ENCODE results near the gene NXPH1.

Gene NXPH1

DNA sequence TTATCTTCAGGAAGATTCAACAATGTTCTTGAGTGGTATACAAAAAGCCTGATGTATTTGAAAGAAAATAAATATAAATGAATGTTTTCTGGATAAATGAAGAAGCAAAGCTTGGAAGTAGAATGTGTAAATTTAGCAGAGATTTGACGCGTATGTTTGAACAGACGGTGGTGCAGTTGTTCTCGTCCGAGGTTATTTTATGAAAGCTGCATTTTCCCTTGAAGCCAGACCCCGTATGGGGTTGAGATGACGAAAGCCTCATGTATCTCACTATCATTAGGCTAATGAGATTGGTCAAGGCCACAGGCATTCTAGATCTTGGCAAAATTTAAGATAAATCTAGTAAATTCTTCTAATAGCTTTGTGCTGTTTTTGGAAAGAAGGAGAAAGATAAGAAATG lies 195.2 kb downstream of the NXPH1 start:
- no peak overlapping the region for H3K9ac ChIP-seq (ENCODE audit: low read length)
- H3K4me1 ChIP-seq (ENCODE audit: control insufficient read depth, insufficient read depth, low read length): no peaks in the 10 kb centered on the region
- no peak overlapping the region for H3K4me3 ChIP-seq (ENCODE audit: low read length)
- H3K36me3 ChIP-seq (ENCODE audit: control insufficient read depth, insufficient read depth, low read length): no peaks in the 10 kb centered on the region
- H3K27me3 ChIP-seq (ENCODE audit: control insufficient read depth, insufficient read depth, low read length): no peaks in the 10 kb centered on the region
- H3K27ac ChIP-seq (ENCODE audit: low read depth, low read length): no peak overlapping the region

DNA sequence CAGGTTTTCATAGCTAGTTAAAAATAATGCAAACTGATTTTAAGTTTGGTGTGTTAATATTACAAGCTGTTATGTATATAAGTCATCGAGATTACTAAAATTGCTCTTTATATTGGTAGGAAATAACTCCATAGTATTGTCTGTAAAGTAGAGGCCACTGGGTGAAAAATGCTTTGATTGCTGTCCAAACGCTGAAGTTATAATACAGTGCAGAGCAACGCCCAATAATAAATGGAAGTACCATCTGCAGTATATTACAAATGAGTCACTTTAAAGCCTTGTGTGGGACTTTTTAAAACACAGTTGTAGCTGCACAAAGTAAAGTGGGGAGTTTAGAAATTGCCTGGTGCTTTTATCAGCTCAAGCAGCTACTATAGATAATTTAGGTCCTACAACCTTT lies 196.1 kb downstream of the NXPH1 start:
- Histone ChIP-seq H3K27me3 (ENCODE audit: control insufficient read depth, insufficient read depth, low read length) (no peaks in the 10 kb centered on the region), H3K9ac (ENCODE audit: low read length) (no peak overlapping the region), H3K4me3 (ENCODE audit: low read length) (no peak overlapping the region), H3K27ac (ENCODE audit: low read depth, low read length) (no peak overlapping the region), H3K4me1 (ENCODE audit: control insufficient read depth, insufficient read depth, low read length) (no peaks in the 10 kb centered on the region), H3K36me3 (ENCODE audit: control insufficient read depth, insufficient read depth, low read length) (no peaks in the 10 kb centered on the region)

DNA sequence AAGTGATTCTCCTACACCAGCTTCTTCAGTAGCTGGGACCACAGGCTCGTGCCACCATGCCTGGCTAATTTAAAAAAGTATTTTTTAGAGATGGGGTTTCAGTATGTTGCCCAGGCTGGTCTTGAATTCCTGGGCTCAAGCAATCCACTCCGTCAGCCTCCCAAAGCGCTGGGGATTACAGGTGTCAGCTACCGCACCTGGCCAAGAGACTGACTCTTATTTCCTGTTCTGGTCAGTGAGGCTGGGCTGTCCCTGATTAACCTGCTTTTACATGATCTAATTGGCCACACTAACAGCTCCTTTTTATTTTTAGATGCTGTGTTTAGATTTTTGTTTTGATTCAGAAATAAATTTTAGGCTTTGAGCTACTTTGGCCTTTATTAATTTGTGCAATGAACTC lies 203.9 kb downstream of the NXPH1 start:
- Histone ChIP-seq H3K36me3 (ENCODE audit: control insufficient read depth, insufficient read depth, low read length) (no peaks in the 10 kb centered on the region), H3K27ac (ENCODE audit: low read depth, low read length) (no peak overlapping the region), H3K9ac (ENCODE audit: low read length) (no peak overlapping the region), H3K4me3 (ENCODE audit: low read length) (no peak overlapping the region), H3K27me3 (ENCODE audit: control insufficient read depth, insufficient read depth, low read length) (no peaks in the 10 kb centered on the region), H3K4me1 (ENCODE audit: control insufficient read depth, insufficient read depth, low read length) (no peaks in the 10 kb centered on the region)

DNA sequence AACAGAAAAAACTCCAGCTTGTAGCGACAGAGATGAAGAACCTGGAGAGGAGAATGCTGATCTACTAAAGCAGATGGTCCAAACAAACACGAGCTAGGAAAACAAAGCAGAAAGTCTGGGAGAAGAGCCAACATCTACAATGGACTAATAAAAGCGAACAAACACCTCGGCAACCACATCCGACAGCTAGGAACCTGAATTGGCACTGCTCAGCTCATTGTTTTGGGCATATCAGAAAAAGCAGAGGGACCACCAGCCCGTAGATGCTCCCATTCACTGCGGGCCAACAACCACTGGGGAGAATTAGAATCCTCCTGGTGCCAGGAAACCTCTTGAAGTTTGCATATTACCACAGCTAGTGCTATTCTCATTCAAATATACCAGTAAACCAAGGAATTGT lies 204.7 kb downstream of the NXPH1 start:
- H3K4me1 ChIP-seq (ENCODE audit: control insufficient read depth, insufficient read depth, low read length): no peaks in the 10 kb centered on the region
- no peak overlapping the region for H3K9ac ChIP-seq (ENCODE audit: low read length)
- H3K27ac ChIP-seq (ENCODE audit: low read depth, low read length): no peak overlapping the region
- H3K4me3 ChIP-seq (ENCODE audit: low read length): no peak overlapping the region
- no peaks in the 10 kb centered on the region for H3K27me3 ChIP-seq (ENCODE audit: control insufficient read depth, insufficient read depth, low read length)
- no peaks in the 10 kb centered on the region for H3K36me3 ChIP-seq (ENCODE audit: control insufficient read depth, insufficient read depth, low read length)

DNA sequence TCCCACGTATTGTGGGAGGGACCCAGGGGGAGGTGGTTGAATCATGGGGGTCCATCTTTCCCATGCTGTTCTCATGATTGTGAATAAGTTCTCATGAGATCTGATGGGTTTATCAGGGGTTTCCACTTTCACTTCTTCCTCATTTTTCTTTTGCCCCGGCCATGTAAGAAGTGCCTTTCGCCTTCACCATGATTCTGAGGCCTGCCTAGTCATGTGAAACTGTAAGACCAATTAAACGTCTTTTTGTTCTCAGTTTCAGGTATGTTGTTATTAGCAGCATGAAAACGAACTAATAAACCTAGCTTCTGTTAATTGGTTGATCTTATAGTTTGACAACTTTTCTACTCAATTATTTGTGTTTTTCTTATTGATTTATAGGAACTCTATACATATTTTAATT lies 206.3 kb downstream of the NXPH1 start:
- H3K9ac ChIP-seq (ENCODE audit: low read length): no peak overlapping the region
- no peaks in the 10 kb centered on the region for H3K4me1 ChIP-seq (ENCODE audit: control insufficient read depth, insufficient read depth, low read length)
- H3K27ac ChIP-seq (ENCODE audit: low read depth, low read length): no peak overlapping the region
- H3K4me3 ChIP-seq (ENCODE audit: low read length): no peak overlapping the region
- no peaks in the 10 kb centered on the region for H3K27me3 ChIP-seq (ENCODE audit: control insufficient read depth, insufficient read depth, low read length)
- no peaks in the 10 kb centered on the region for H3K36me3 ChIP-seq (ENCODE audit: control insufficient read depth, insufficient read depth, low read length)

DNA sequence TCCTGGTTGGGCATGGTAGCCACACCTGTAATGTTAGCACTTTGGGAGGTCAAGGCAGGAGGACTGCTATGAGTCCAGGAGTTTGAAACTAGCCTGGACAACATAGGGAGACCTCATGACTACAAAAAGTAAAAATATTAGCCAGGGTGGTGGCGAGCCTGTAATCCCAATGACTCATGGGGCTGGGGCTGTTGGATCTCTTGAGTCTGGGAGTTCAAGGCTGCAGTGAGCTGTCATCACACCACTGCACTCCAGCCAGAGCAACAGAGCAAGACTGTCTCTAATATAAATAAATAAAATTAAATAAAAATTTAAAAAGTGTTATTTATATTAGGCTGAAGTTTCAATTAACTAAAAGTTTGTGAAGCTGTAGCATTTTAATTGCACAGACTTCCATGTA lies 207.3 kb downstream of the NXPH1 start:
- Histone ChIP-seq H3K36me3 (ENCODE audit: control insufficient read depth, insufficient read depth, low read length) (no peaks in the 10 kb centered on the region), H3K9ac (ENCODE audit: low read length) (no peak overlapping the region), H3K4me3 (ENCODE audit: low read length) (no peak overlapping the region), H3K27me3 (ENCODE audit: control insufficient read depth, insufficient read depth, low read length) (no peaks in the 10 kb centered on the region), H3K27ac (ENCODE audit: low read depth, low read length) (no peak overlapping the region), H3K4me1 (ENCODE audit: control insufficient read depth, insufficient read depth, low read length) (no peaks in the 10 kb centered on the region)

DNA sequence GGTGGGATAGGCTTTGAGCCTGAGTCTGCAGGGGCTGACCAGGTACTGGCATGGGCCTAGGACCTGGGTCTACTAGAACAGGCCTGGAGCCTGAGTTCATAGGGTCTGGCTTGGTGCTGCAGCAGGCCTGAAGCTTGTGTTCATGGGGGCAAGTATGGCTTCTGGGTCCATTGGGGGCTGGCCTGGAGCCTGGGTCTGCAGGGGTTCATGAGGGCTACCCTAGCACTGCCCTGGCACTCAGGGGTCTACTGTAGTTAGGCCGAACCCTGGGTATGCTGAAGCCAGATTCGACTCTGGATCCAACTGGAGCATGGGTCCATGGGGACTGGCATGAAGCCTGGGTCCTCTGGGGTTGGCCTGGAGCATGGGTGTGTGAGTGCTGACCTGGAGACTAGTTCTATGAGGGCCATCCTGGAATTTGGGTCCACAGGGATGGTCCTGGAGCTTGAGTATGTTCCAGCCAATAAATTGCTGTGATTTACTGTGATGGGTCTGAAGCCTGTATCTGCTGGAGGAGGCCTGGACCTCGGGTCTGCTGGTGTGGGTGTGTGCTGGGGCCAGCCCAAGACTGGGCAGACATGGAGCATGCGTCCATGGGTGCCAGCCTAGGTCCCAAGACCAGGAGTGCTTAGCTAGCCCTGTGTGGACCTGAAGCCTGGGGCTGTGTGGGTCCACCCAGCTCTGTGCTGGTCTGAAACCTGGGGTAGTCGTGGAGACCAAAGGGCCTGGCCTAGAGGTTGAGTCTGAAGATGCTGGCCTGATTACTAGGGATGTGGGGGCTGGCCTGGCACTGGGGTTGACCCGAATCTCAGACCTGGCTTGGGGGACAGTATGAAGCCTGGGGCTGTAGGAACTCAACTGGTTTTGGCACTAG lies 235.5 kb downstream of the NXPH1 start:
- H3K9ac ChIP-seq (ENCODE audit: low read length): no peak overlapping the region
- H3K4me1 ChIP-seq (ENCODE audit: control insufficient read depth, insufficient read depth, low read length): no peaks in the 10 kb centered on the region

DNA sequence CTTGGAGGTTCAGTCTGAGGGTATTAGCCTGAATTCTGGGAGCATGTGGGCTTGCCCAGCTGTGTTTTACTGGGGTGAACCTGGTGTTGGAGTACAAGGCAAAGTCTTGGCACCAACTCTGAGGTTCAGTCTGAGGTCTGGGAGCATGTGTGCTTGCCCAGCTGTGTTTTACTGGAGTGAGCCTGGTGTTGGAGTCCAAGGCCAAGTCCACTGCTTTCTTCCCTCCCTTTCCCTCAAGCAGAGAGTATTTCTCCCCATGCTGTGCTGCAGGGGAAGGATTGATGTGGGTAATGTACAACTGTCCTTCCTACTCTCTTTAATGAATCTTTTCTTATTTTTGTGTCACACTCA lies 236.1 kb downstream of the NXPH1 start:
- Histone ChIP-seq H3K36me3 (ENCODE audit: control insufficient read depth, insufficient read depth, low read length) (no peaks in the 10 kb centered on the region), H3K27me3 (ENCODE audit: control insufficient read depth, insufficient read depth, low read length) (no peaks in the 10 kb centered on the region), H3K4me3 (ENCODE audit: low read length) (no peak overlapping the region), H3K9ac (ENCODE audit: low read length) (no peak overlapping the region), H3K4me1 (ENCODE audit: control insufficient read depth, insufficient read depth, low read length) (no peaks in the 10 kb centered on the region), H3K27ac (ENCODE audit: low read depth, low read length) (no peak overlapping the region)

More for the DNA sequence above, 235.5 kb downstream of the NXPH1 start:
- no peak overlapping the region for H3K4me3 ChIP-seq (ENCODE audit: low read length)
- no peak overlapping the region for H3K27ac ChIP-seq (ENCODE audit: low read depth, low read length)
- no peaks in the 10 kb centered on the region for H3K36me3 ChIP-seq (ENCODE audit: control insufficient read depth, insufficient read depth, low read length)
- no peaks in the 10 kb centered on the region for H3K27me3 ChIP-seq (ENCODE audit: control insufficient read depth, insufficient read depth, low read length)

DNA sequence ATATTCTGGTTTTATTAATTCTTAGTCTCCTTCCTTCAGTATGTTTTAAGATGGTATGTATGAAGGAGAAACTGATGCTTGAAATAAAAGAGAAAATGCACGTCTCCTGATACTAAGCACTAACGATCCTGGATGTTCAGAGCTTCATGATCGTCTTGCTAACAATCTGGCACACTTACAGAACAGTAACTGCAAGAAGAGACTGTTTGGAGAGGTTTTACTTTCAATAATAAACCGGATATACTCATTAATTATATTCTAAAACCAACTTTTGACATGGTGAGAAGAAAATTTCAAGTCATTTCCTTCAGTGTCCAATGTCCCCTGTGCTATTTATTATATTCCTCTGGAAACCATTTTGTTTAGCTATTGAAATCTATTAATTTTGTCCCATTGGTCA lies 251.0 kb downstream of the NXPH1 start:
- Histone ChIP-seq H3K27me3 (ENCODE audit: control insufficient read depth, insufficient read depth, low read length) (no peaks in the 10 kb centered on the region), H3K27ac (ENCODE audit: low read depth, low read length) (no peak overlapping the region), H3K36me3 (ENCODE audit: control insufficient read depth, insufficient read depth, low read length) (no peaks in the 10 kb centered on the region), H3K4me1 (ENCODE audit: control insufficient read depth, insufficient read depth, low read length) (no peaks in the 10 kb centered on the region), H3K4me3 (ENCODE audit: low read length) (no peak overlapping the region), H3K9ac (ENCODE audit: low read length) (no peak overlapping the region)

DNA sequence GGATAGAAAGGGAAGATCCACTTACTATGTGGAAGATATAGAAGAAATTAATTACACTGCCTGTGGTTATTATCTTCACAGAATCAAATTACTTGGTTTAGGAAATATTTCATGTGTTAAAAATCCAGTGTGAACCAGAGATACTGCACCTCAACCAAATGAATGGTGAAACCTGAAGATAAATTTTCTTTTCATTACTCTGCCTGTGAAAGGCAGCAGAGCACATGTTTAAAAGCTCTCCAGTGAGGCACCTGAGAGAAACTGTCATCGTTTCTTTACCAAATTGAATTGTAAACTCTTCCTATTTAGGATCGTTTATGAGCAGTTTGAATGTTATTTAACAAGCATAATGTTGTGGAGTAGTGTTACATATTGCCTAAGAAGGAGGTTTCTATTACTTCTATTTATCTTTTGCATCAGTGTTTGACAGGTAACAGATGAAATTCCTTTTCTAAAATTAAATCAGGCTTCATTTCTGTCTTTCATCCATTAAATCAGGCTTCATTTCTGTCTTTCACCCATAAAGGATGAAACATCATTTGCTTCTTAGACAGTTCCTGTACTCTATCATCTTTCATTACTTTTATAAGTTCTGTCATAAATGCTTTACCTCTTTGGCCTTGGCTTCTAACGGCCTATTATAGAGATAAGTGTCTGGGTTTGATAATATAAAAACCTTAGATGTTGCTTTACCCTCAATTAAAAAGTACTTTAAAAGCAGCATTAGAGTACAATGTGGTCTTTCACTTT lies 266.6 kb downstream of the NXPH1 start:
- H3K27me3 ChIP-seq (ENCODE audit: control insufficient read depth, insufficient read depth, low read length): no peaks in the 10 kb centered on the region
- no peak overlapping the region for H3K27ac ChIP-seq (ENCODE audit: low read depth, low read length)
- no peaks in the 10 kb centered on the region for H3K4me1 ChIP-seq (ENCODE audit: control insufficient read depth, insufficient read depth, low read length)
- H3K36me3 ChIP-seq (ENCODE audit: control insufficient read depth, insufficient read depth, low read length): no peaks in the 10 kb centered on the region
- no peak overlapping the region for H3K9ac ChIP-seq (ENCODE audit: low read length)
- H3K4me3 ChIP-seq (ENCODE audit: low read length): no peak overlapping the region

DNA sequence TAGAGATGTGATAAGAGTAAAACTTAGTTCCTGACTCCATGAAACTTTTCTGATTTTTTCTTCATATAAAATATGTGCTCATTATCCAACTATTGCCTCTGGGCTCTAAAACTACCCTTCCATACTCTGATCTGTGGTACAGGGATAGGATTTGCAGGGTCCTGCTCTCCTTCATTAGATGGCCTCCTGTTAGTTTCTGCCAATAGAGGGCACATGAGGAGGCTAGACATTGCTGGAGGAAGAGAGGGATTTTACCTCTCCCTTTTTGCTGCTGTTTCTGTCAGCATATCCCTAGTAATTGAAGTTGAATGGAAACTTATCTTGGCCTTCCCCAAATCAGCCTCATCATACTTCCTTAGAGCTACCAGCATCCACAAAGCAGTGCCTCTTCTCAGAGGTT lies 269.4 kb downstream of the NXPH1 start:
- Histone ChIP-seq H3K4me3 (ENCODE audit: low read length) (no peak overlapping the region), H3K9ac (ENCODE audit: low read length) (no peak overlapping the region), H3K36me3 (ENCODE audit: control insufficient read depth, insufficient read depth, low read length) (no peaks in the 10 kb centered on the region), H3K27ac (ENCODE audit: low read depth, low read length) (no peak overlapping the region), H3K27me3 (ENCODE audit: control insufficient read depth, insufficient read depth, low read length) (no peaks in the 10 kb centered on the region), H3K4me1 (ENCODE audit: control insufficient read depth, insufficient read depth, low read length) (no peaks in the 10 kb centered on the region)

DNA sequence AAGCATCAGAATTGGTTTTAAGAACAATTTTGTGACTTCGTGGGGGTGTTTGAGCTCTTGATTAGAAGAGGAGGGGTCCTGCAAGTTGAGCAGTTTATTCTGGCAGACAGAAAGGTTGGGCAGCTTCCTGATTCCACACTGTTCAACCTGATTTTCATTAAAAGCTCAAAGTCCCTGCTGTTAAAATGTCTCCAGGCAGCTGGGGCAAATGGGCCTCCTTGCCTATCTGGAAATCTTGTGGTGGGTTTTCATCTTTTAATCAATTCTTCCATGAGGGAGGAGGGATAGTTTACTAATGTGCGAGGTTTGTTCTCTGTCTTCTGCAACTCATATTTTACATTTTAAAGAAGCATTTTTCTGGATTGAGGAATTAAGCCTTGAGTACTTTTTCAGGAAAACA lies 276.7 kb downstream of the NXPH1 start:
- no peaks in the 10 kb centered on the region for H3K27me3 ChIP-seq (ENCODE audit: control insufficient read depth, insufficient read depth, low read length)
- H3K9ac ChIP-seq (ENCODE audit: low read length): no peak overlapping the region
- H3K27ac ChIP-seq (ENCODE audit: low read depth, low read length): no peak overlapping the region
- no peaks in the 10 kb centered on the region for H3K36me3 ChIP-seq (ENCODE audit: control insufficient read depth, insufficient read depth, low read length)
- no peaks in the 10 kb centered on the region for H3K4me1 ChIP-seq (ENCODE audit: control insufficient read depth, insufficient read depth, low read length)
- H3K4me3 ChIP-seq (ENCODE audit: low read length): no peak overlapping the region

DNA sequence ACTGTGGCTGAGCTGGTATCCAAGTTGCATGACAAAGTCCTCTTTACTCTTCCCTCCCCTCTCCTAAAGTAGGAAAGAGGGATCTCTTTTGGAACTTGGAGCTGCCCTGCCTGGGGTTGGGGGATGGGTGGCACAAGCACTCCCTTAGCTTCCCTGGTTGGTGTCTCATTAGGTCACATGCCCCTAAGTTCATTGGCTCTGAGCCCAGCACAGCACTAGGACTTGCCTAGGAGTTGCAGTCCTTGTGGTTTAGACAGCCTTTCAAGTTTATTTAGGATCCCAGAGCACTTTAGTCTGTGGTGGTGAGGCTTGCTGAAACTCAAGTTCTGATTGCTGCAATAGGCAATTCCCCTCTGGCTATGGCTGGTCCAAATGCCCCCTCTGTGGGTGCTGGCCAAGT lies 281.4 kb downstream of the NXPH1 start:
- Histone ChIP-seq H3K27ac (ENCODE audit: low read depth, low read length) (no peak overlapping the region), H3K27me3 (ENCODE audit: control insufficient read depth, insufficient read depth, low read length) (no peaks in the 10 kb centered on the region), H3K36me3 (ENCODE audit: control insufficient read depth, insufficient read depth, low read length) (no peaks in the 10 kb centered on the region), H3K9ac (ENCODE audit: low read length) (no peak overlapping the region), H3K4me3 (ENCODE audit: low read length) (no peak overlapping the region), H3K4me1 (ENCODE audit: control insufficient read depth, insufficient read depth, low read length) (no peaks in the 10 kb centered on the region)
